NCI-H748 (cell line): Measurements from ENCODE around the gene DSC3.
A peak's percentile ranks its signal among the peaks of the same experiment; 100 is the strongest.
"Not testable (repeated sequence)": the region's sequence is repeated elsewhere in the genome, so short reads cannot be mapped to it uniquely, and the experiment has no call there.

Experiments used
- DNase-seq: peaks from one replicate; lab custom pipeline; 2025; ENCODE audit not compliant: unreplicated experiment; lab: John Stamatoyannopoulos, UW

DSC3 gene

DNA sequence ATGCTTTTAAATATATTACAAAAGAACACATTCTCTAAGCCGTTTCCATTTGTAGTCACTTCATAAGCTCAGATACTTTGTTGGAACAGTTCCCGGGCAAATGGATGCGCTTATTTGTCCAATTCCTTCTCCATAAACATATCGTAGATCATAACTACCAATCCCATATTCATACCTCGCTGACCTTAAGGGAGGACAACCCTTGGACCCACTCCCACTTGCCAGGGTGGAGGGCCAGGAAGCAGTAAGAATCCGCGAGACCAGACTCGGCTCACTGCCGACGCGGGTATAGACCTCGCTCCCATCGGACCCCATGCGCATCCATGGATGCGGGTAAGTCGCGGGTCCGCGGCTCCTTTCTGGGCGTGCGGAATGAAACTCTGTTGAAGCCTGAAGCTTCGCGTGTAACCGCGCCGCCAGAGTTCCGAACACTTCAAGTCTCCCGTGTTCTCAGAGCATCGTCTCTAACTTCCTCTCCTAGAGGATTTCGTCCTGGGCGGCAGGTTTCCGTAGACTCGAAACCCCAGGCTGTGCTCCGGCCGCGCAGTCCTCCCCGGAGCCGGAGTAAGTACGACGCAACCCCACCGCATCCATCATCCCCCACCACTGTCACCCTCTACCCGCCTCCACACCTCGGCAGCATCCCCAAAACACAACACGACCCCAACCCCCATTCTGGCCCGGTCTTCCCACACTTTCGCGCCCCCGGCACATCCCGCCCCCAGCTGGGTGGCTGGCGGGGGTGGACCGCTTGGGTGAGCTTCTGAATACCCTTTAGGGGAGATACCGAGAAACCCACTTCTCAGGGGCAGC lies 1.1 kb downstream of the DSC3 start:
- DNase-seq: peak; percentile 14

GRCh38 chr18:31040686-31041270 lies 1.8 kb downstream of the DSC3 start:
- DNase-seq: no peak

- DNase-seq: no peak
Measured at GRCh38 chr18:31039426-31039825, 3.1 kb downstream of the DSC3 start.

DNA sequence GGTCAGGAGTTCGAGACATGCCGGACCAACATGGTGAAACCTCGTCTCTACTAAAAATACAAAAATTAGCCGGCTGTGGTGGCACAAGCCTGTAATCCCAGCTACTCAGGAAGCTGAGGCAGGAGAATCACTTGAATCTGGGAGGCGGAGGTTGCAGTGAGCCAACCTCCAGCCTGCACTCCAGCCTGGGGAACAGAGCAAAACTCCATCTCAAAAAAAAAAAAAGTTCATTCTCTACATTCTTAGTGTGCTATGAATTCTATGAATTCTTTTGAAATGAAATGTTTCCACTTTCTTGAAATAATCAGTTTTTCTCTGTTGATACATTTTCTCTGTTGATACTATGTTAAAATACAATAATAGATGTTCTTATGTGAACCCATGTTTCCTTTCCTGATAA lies 4.9 kb downstream of the DSC3 start:
- not testable (repeated sequence) for DNase-seq

DNA sequence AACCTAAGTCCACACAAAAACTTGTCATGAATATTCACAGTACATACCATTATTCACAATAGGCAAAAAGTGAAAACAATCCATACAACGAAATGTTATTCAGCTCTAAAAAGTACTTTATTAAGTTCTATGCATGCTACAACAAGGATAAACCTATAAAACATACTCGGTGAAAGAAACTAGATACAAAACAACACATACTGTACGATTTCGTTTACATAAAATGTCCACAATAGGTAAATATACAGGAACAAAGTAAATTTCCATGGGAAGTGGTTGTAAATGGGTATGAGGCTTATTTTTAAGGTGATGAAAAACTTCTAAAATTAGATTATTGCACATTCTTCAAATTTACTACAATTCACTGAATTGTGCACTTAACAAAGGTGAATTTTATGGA lies 8.0 kb downstream of the DSC3 start:
- no peak for DNase-seq

DNA sequence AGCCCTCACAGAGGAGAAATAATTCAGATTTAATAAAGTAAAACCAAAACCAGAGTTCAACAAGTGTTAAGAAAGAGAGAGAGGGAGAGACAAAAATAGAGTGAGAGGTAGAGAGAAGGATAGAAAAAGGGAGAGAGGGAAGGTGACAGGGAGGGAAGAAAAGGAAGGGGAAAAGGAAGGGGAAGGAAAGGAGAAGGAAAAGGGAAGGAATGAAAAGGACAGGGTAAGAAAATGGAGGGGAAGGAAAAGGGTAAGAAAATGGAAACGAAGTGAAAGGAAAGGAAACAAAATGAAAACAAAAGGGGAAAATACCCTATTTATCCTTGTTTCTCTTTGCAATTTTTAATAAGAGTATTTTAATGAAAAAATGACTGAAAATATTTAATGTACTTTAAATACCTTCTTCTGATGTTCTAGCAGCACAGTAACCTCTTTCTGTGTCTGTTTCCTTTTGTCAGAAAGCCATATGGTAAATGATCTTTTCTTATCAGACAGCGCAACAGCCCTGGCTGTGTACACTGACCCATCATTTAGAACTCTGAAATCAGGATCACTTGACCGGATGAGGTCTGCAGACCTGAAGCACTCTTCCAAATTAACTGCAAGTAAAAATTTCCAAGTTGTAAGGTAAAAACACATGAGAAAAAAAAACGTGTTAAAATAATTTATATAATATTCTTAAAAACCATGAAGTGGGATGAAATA lies 11.8 kb downstream of the DSC3 start:
- DNase-seq: no peak

DNA sequence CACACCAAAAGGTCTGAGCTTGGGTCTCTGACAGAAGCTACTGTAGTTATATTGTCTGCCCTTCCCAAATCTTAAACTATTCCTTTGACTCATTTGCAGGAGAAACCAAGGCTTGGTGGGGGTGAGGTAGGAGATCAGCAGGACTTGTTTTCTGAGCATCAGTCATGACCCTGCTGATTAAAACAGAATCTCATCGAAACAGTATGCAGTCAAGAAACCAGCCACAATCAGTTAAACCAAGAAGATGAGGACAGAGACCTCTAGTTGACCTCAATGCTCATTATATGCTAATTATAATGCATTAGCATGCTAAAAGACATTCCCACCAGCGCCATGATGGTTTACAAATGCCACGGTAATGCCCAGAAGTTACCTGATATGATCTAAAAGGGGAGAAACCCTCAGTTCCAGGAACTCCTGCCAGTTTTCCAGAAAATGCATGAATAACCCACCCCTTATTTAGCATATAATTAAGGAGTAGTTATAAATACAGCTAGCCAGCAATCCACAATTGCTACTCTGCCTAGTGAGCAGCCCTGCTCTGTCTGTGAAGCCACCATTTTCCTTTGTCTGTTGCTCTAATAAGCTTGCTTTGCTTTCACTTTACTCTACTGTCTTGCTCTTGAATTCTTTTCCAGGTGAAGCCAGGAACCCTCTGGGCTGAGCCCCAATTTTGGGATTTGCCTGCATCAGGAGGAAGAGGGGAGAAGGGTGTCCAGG lies 26.7 kb downstream of the DSC3 start:
- DNase-seq: no peak

GRCh38 chr18:31011455-31011854 lies 31.1 kb downstream of the DSC3 start:
- DNase-seq: not testable (repeated sequence)

DNA sequence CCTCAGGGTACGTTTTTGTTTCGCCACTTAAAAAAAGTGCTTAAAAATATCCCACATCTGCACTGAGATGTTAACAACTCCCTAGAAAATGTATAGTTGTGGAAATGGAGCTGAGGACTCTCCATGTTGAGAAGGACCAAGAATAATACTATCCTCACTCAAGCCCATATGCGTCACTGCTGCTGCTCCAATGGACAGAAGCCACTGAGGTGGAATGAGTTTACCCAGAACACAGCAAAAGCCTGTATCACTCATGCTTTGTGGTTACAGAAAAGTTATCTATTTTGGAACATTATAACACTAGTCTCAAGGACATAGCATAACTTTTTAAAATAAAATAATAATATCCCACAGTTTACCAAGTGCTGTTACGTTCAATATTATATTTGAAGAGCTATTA lies 31.9 kb downstream of the DSC3 start:
- no peak for DNase-seq

GRCh38 chr18:30999887-31000628 lies 42.5 kb downstream of the DSC3 start:
- no peak for DNase-seq

- no peak for DNase-seq
Measured at GRCh38 chr18:30999186-30999585, 43.4 kb downstream of the DSC3 start.

GRCh38 chr18:30997223-30997622 lies 45.3 kb downstream of the DSC3 start:
- DNase-seq: no peak

DNA sequence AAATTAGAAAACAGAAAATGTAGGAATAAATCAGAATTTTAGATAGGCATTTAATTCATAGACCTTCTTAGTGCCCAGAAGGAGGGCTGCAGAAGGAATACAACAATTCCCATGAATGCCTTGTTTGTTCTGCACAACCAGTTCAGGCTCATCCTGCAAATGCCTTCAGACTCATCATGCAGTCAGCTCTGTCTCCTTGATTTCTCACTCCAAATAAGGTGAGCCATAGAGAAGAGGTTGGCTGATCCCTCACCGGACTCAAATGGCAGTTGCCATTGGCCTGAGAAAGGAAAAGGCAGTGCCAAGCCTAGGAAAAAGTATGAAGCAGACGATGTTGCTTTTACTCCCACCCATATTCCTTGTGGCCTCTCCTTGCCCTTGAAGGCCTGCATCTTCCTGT lies 50.3 kb downstream of the DSC3 start:
- no peak for DNase-seq

DNA sequence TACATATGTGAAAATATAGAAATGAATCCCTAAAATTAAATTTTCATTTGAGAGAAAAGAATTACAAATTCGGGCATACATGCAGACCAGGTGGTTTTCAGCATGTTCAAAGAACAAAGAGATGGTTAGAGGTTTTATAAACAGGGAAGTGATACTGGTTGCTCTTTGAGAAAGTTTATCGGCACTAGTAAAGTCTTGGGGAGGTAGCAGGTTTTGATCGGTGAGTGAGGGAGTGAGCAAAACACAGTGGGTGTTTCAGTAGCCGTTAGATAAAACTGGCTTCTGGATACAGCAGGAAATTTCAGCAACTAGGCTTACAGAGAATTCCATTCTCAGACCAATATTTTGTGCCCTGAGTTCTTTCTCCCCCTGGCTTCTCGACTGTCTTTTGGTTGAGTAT lies 51.1 kb downstream of the DSC3 start:
- no peak for DNase-seq

GRCh38 chr18:30989141-30989540 lies 53.4 kb downstream of the DSC3 start:
- no peak for DNase-seq

- no peak for DNase-seq
Measured at GRCh38 chr18:30988440-30988839, 54.1 kb downstream of the DSC3 start.

GRCh38 chr18:30987467-30988241 lies 54.9 kb downstream of the DSC3 start:
- DNase-seq: no peak

DNA sequence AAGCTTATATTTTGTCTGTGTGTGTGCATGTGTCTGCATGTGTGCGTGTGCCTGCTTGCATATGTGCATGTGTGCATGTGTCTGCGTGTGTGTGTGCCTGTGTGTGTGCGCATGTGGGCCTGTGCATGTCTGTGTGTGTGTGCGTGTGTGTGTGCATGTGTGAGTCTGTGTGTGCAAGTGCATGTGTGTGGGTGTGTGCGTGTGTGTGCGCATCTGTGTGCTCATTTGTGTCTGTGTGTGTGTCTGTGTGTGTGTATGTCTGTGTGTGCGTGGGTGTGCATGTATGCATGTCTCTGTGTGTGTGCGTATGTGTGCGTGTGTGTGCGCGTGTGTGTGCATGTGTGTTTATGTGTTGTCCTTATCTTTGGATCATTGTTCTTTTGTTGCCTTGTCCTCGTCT lies 56.8 kb downstream of the DSC3 start:
- no peak for DNase-seq

- no peak for DNase-seq
Measured at GRCh38 chr18:30982285-30982992, 60.1 kb downstream of the DSC3 start.
